ENCODE data around the gene MEIS2.

MEIS2 gene

GRCh38 chr15:37034835-37035748 lies 65.3 kb downstream of the MEIS2 start:
- no peaks in the 10 kb centered on the region for H3K4me1 ChIP-seq (ENCODE audit: insufficient read depth, low read length)
- no peaks in the 10 kb centered on the region for H3K27me3 ChIP-seq (ENCODE audit: insufficient read depth, low read length, poor library complexity)
- DNase-seq = no peak
- H3K9me3 ChIP-seq (ENCODE audit: insufficient read depth, low read length, severe bottlenecking) = no peaks in the 10 kb centered on the region
- H3K79me2 ChIP-seq (ENCODE audit: insufficient read depth, low read length) = no peaks in the 10 kb centered on the region
- TF ChIP-seq EZH2 (IDR thresholded peaks at IDR 0.05; ENCODE audit: borderline replicate concordance, low read depth, low read length, severe bottlenecking) = no peak
- TF ChIP-seq, protein P1, sequence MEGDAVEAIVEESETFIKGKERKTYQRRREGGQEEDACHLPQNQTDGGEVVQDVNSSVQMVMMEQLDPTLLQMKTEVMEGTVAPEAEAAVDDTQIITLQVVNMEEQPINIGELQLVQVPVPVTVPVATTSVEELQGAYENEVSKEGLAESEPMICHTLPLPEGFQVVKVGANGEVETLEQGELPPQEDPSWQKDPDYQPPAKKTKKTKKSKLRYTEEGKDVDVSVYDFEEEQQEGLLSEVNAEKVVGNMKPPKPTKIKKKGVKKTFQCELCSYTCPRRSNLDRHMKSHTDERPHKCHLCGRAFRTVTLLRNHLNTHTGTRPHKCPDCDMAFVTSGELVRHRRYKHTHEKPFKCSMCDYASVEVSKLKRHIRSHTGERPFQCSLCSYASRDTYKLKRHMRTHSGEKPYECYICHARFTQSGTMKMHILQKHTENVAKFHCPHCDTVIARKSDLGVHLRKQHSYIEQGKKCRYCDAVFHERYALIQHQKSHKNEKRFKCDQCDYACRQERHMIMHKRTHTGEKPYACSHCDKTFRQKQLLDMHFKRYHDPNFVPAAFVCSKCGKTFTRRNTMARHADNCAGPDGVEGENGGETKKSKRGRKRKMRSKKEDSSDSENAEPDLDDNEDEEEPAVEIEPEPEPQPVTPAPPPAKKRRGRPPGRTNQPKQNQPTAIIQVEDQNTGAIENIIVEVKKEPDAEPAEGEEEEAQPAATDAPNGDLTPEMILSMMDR (IDR thresholded peaks at IDR 0.05; ENCODE audit: borderline replicate concordance, extremely low read depth, low read length, poor library complexity, severe bottlenecking) = no peak
- no peak overlapping the region for H3K4me3 ChIP-seq (ENCODE audit: low read depth in 1 of 2, low read length in 2 of 2)
- ATAC-seq (ENCODE audit: insufficient read depth, low read depth) = no peak
- no peak overlapping the region for H3K4me2 ChIP-seq (ENCODE audit: insufficient read depth, low read length)
- no peaks in the 10 kb centered on the region for H4K20me1 ChIP-seq (ENCODE audit: insufficient read depth, low read length)
- no peak overlapping the region for H3K27ac ChIP-seq (ENCODE audit: low read length)
- no peak overlapping the region for H2AFZ ChIP-seq (ENCODE audit: low read depth, low read length)
- no peaks in the 10 kb centered on the region for H3K36me3 ChIP-seq (ENCODE audit: insufficient read depth, low read length)
- no peak overlapping the region for H3K9ac ChIP-seq (ENCODE audit: low read depth, low read length)

GRCh38 chr15:37034392-37034791 lies 66.0 kb downstream of the MEIS2 start:
- Histone ChIP-seq H4K20me1 (ENCODE audit: insufficient read depth, low read length) (no peaks in the 10 kb centered on the region), H3K4me3 (ENCODE audit: low read depth in 1 of 2, low read length in 2 of 2) (no peak overlapping the region), H3K27ac (ENCODE audit: low read length) (no peak overlapping the region), H3K79me2 (ENCODE audit: insufficient read depth, low read length) (no peaks in the 10 kb centered on the region), H2AFZ (ENCODE audit: low read depth, low read length) (no peak overlapping the region), H3K27me3 (ENCODE audit: insufficient read depth, low read length, poor library complexity) (no peaks in the 10 kb centered on the region), H3K36me3 (ENCODE audit: insufficient read depth, low read length) (no peaks in the 10 kb centered on the region), H3K4me1 (ENCODE audit: insufficient read depth, low read length) (no peaks in the 10 kb centered on the region), H3K9me3 (ENCODE audit: insufficient read depth, low read length, severe bottlenecking) (no peaks in the 10 kb centered on the region), H3K4me2 (ENCODE audit: insufficient read depth, low read length) (no peak overlapping the region), H3K9ac (ENCODE audit: low read depth, low read length) (no peak overlapping the region)
- ATAC-seq (ENCODE audit: insufficient read depth, low read depth) (no peak), DNase-seq (no peak)
- TF ChIP-seq EZH2 (IDR thresholded peaks at IDR 0.05; ENCODE audit: borderline replicate concordance, low read depth, low read length, severe bottlenecking) = no peak
- TF ChIP-seq, protein P1 (IDR thresholded peaks at IDR 0.05; ENCODE audit: borderline replicate concordance, extremely low read depth, low read length, poor library complexity, severe bottlenecking) = no peak

- Histone ChIP-seq H3K27ac (ENCODE audit: low read length) (no peak overlapping the region), H3K4me1 (ENCODE audit: insufficient read depth, low read length) (no peaks in the 10 kb centered on the region)
- DNase-seq = no peak
Observed at GRCh38 chr15:37032091-37032775, 68.1 kb downstream of the MEIS2 start.

More at GRCh38 chr15:37032091-37032775, 68.1 kb downstream of the MEIS2 start:
- no peak overlapping the region for H2AFZ ChIP-seq (ENCODE audit: low read depth, low read length)
- H4K20me1 ChIP-seq (ENCODE audit: insufficient read depth, low read length) = no peaks in the 10 kb centered on the region
- no peak overlapping the region for H3K4me2 ChIP-seq (ENCODE audit: insufficient read depth, low read length)
- no peak for TF ChIP-seq EZH2 (IDR thresholded peaks at IDR 0.05; ENCODE audit: borderline replicate concordance, low read depth, low read length, severe bottlenecking)
- TF ChIP-seq, protein P1 (IDR thresholded peaks at IDR 0.05; ENCODE audit: borderline replicate concordance, extremely low read depth, low read length, poor library complexity, severe bottlenecking) = no peak
- H3K27me3 ChIP-seq (ENCODE audit: insufficient read depth, low read length, poor library complexity) = no peaks in the 10 kb centered on the region
- H3K9ac ChIP-seq (ENCODE audit: low read depth, low read length) = no peak overlapping the region
- H3K36me3 ChIP-seq (ENCODE audit: insufficient read depth, low read length) = no peaks in the 10 kb centered on the region
- no peak for ATAC-seq (ENCODE audit: insufficient read depth, low read depth)
- no peaks in the 10 kb centered on the region for H3K9me3 ChIP-seq (ENCODE audit: insufficient read depth, low read length, severe bottlenecking)
- H3K79me2 ChIP-seq (ENCODE audit: insufficient read depth, low read length) = no peaks in the 10 kb centered on the region
- H3K4me3 ChIP-seq (ENCODE audit: low read depth in 1 of 2, low read length in 2 of 2) = no peak overlapping the region

All from DND-41 (cell line).